Measurements from ENCODE around the gene CENPT. TPM values are rescaled to one million over a fixed set of nuclear protein-coding genes. Genes with fewer than 3 reads are reported as not detected.

CENPT gene
- total and polyA plus RNA-seq, 2 of the 8 experiments (the other 6 are each of a cell fraction or from before 2014, with no cell fraction given): 42.4 to 53.4 TPM

- H3K4me2 ChIP-seq (ENCODE audit: insufficient read depth in 1 of 2, low read depth in 2 of 2, low read length in 2 of 2): peak overlapping the region; percentile 91 to 94
- peak overlapping the region in 2 of 4 experiments; percentile 64 to 88; a peak in 3 of 7 replicates for H3K9ac ChIP-seq (replicated peaks in 1 of 4; ENCODE audit: extremely low read depth in 1 of 4, low read depth in 3 of 4, low read length in 3 of 4)
- no peaks in the 10 kb centered on the region for H3K9me3 ChIP-seq (ENCODE audit: insufficient read depth in 2 of 2, low read depth in 1 of 2, low read length in 1 of 2)
- H3K14ac ChIP-seq (ENCODE audit: insufficient read length): no peak overlapping the region
- H3K23me2 ChIP-seq (ENCODE audit: low read depth, low read length): peaks cover 22% of the 10 kb centered on the region
- H2BK12ac ChIP-seq (ENCODE audit: low read depth, low read length): no peak overlapping the region
- H3K4me3 ChIP-seq (ENCODE audit: extremely low read depth in 1 of 4, insufficient read depth in 2 of 4, low read depth in 3 of 4, low read length in 4 of 4): peak overlapping the region; percentile 84 to 97 (median 95)
- H3K36me3 ChIP-seq (ENCODE audit: control insufficient read depth in 2 of 4, insufficient read depth in 4 of 4, low read length in 3 of 4): no peaks in the 10 kb centered on the region
- 40% methylated on average over 11 of the region's 11 CpGs; no CpG with 5 or more reads in 1 of the 2 experiments for WGBS, 2 experiments (ENCODE audit: extremely low coverage in 1 of 2, insufficient coverage in 1 of 2, insufficient read length in 1 of 2, insufficient replicate concordance in 2 of 2, low coverage in 1 of 2, low lambda C conversion rate in 2 of 2, missing lambda C conversion rate in 1 of 2)
- no peak overlapping the region for H2AK5ac ChIP-seq (ENCODE audit: low read depth, low read length)
- FAIRE-seq (no peak), DNase-seq (ENCODE audit: low read depth in 1 of 2, low spot score in 2 of 2) (no peak)
- H3K18ac ChIP-seq (ENCODE audit: extremely low read depth, low read length): no peak overlapping the region
- H3K27me3 ChIP-seq (replicated peaks in 1 of 4; ENCODE audit: control insufficient read depth in 3 of 4, extremely low read depth in 1 of 4, insufficient read depth in 3 of 4, low read length in 3 of 4): no peaks in the 10 kb centered on the region
- no peak overlapping the region for H2BK5ac ChIP-seq (ENCODE audit: low read depth, low read length)
- no peak overlapping the region for H2BK120ac ChIP-seq (replicated peaks; ENCODE audit: low read depth, low read length)
- peaks cover 8 to 32% (median 17%) of the 10 kb centered on the region in 4 experiments for H3K4me1 ChIP-seq (replicated peaks in 1 of 4; ENCODE audit: control insufficient read depth in 3 of 4, insufficient read depth in 4 of 4, low read length in 3 of 4)
- peaks cover 16 to 19% of the 10 kb centered on the region in 2 experiments for H4K20me1 ChIP-seq (replicated peaks in 1 of 2; ENCODE audit: control insufficient read depth in 1 of 2, insufficient read depth in 2 of 2, low read length in 2 of 2)
- CTCF ChIA-PET (ENCODE audit: partially characterized antibody): interaction anchor here (0.5 to 10.2 kb wide), 16 partner anchors 9 to 176 kb away, joined by 3 to 123 read pairs (median 4); partner anchors contain the start of genes C16orf86 and ENKD1
- no peak overlapping the region for H2BK20ac ChIP-seq (ENCODE audit: low read length)
- H4K5ac ChIP-seq (ENCODE audit: insufficient read length, low read depth, low read length): no peak overlapping the region
- POLR2A ChIA-PET (ENCODE audit: partially characterized antibody): interaction anchor here (0.7 to 11.7 kb wide), 8 partner anchors 10 to 124 kb away, joined by 3 to 100 read pairs (median 3); partner anchors contain the start of gene GFOD2
- H3K79me1 ChIP-seq (ENCODE audit: low read depth, low read length): peaks cover 12% of the 10 kb centered on the region
- no peak overlapping the region for H3K27ac ChIP-seq (ENCODE audit: low read depth, low read length)
- no peak overlapping the region for H3K4ac ChIP-seq (replicated peaks; ENCODE audit: insufficient read length, low read depth, low read length)
- no peak overlapping the region for H3K56ac ChIP-seq (replicated peaks; ENCODE audit: insufficient read length, low read depth, low read length)
- no peak overlapping the region for H2BK15ac ChIP-seq (ENCODE audit: low read length)
- no peak overlapping the region for H2AFZ ChIP-seq (ENCODE audit: low read length)
- no peak overlapping the region for H4K8ac ChIP-seq (ENCODE audit: extremely low read depth, insufficient read depth, low read length)
- H3K79me2 ChIP-seq (ENCODE audit: control insufficient read depth in 1 of 2, insufficient read depth in 2 of 2, low read length in 2 of 2): peaks cover 8 to 39% of the 10 kb centered on the region in 2 experiments
- no peak overlapping the region for H4K91ac ChIP-seq (replicated peaks; ENCODE audit: insufficient read length, low read length)
- H3K23ac ChIP-seq (ENCODE audit: insufficient read length): no peak overlapping the region
- TF ChIP-seq, protein P1, sequence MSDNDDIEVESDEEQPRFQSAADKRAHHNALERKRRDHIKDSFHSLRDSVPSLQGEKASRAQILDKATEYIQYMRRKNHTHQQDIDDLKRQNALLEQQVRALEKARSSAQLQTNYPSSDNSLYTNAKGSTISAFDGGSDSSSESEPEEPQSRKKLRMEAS (IDR thresholded peaks at IDR 0.05): no peak
- TF ChIP-seq CHD2 (IDR thresholded peaks at IDR 0.05; ENCODE audit: low read length) (no peak), EP300 (IDR thresholded peaks at IDR 0.05; ENCODE audit: borderline replicate concordance in 1 of 2, low read depth in 2 of 2, low read length in 2 of 2) (no peak), FOSL1 (IDR thresholded peaks at IDR 0.05; ENCODE audit: insufficient read depth, low read depth, low read length) (no peak), RFX5 (IDR thresholded peaks at IDR 0.05; ENCODE audit: borderline replicate concordance, low read depth, low read length) (no peak), PHF8 (conservative IDR thresholded peaks at IDR 0.05; ENCODE audit: low read depth, low read length) (no peak), HDAC6 (IDR thresholded peaks at IDR 0.05; ENCODE audit: low read depth, low read length) (no peak), TEAD4 (IDR thresholded peaks at IDR 0.05; ENCODE audit: low read depth, low read length) (no peak), MAFK (IDR thresholded peaks at IDR 0.05; ENCODE audit: low read depth, low read length) (no peak), KDM4A (IDR thresholded peaks at IDR 0.05; ENCODE audit: low read depth, low read length, severe bottlenecking) (no peak)
Measured at GRCh38 chr16:67843343-67843765, 4.1 kb downstream of the CENPT start.
